PC-3 (cell line): ENCODE results near the gene ILK.

Experiments used
- EZH2 ChIP-seq: fragments of 300-600 bp; sonication (generic); IDR thresholded peaks from one replicate; pipeline ENCODE4 v1.6.1; 2017; ENCODE audit warnings: antibody characterized with exemption, mild to moderate bottlenecking, low read length; ENCODE audit not compliant: unreplicated experiment
- TF ChIP-seq, protein P1 (sequence below): fragments of 300-600 bp; sonication (generic); conservative IDR thresholded peaks from 2 replicates; pipeline ENCODE4 v1.5.1; 2017; ENCODE audit warnings: antibody characterized with exemption, low read depth, mild to moderate bottlenecking, low read length

DNA sequence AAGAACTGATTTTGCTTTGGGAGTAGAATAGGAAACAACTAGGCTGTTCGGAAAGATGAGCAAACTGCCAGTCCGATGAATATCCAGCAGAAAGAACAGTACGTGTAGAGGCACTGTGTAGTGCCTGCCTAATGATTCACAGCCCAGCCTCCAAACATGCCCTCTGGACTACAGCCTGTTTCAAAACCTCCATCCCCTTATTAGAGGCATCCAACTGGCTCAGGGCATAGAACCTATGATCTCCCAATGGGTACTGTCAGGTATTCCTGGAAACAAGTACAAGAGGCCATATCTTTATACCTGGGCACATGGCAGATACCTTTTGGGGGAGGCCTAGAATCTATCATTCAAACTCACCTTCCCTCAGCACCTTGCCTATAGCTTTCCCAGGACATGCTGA lies 5.0 kb upstream of the ILK start:
- TF ChIP-seq, protein P1, sequence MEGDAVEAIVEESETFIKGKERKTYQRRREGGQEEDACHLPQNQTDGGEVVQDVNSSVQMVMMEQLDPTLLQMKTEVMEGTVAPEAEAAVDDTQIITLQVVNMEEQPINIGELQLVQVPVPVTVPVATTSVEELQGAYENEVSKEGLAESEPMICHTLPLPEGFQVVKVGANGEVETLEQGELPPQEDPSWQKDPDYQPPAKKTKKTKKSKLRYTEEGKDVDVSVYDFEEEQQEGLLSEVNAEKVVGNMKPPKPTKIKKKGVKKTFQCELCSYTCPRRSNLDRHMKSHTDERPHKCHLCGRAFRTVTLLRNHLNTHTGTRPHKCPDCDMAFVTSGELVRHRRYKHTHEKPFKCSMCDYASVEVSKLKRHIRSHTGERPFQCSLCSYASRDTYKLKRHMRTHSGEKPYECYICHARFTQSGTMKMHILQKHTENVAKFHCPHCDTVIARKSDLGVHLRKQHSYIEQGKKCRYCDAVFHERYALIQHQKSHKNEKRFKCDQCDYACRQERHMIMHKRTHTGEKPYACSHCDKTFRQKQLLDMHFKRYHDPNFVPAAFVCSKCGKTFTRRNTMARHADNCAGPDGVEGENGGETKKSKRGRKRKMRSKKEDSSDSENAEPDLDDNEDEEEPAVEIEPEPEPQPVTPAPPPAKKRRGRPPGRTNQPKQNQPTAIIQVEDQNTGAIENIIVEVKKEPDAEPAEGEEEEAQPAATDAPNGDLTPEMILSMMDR: no peak
- no peak for TF ChIP-seq EZH2
